GM06990 (cell line): ENCODE measurements around the gene IMPG2.

Source experiments
- DNase-seq: peaks from one replicate; pipeline ENCODE4 v3.0.0-alpha.2; 2011; ENCODE audit not compliant: insufficient read length; ENCODE audit errors: extremely low read depth
- H3K27me3 ChIP-seq: replicated peaks from 2 replicates; pipeline ENCODE4 v1.6.0; 2011; ENCODE audit warnings: low read length; ENCODE audit not compliant: control insufficient read depth, insufficient read depth
- H3K36me3 ChIP-seq: 2 replicates; pipeline ENCODE4 v1.5.1; 2011; ENCODE audit warnings: low read length; ENCODE audit not compliant: control insufficient read depth, insufficient read depth
- H3K4me3 ChIP-seq: replicated peaks from 2 replicates; pipeline ENCODE4 v1.5.1; 2011; ENCODE audit warnings: low read depth, mild to moderate bottlenecking, control low read depth, low read length
- TF ChIP-seq, protein P1 (sequence below): IDR thresholded peaks from 2 replicates; pipeline ENCODE4 v1.5.1; 2011; ENCODE audit warnings: low read length, control low read depth, mild to moderate bottlenecking, inconsistent platforms; ENCODE audit not compliant: insufficient read depth, poor library complexity, severe bottlenecking

Gene IMPG2

DNA sequence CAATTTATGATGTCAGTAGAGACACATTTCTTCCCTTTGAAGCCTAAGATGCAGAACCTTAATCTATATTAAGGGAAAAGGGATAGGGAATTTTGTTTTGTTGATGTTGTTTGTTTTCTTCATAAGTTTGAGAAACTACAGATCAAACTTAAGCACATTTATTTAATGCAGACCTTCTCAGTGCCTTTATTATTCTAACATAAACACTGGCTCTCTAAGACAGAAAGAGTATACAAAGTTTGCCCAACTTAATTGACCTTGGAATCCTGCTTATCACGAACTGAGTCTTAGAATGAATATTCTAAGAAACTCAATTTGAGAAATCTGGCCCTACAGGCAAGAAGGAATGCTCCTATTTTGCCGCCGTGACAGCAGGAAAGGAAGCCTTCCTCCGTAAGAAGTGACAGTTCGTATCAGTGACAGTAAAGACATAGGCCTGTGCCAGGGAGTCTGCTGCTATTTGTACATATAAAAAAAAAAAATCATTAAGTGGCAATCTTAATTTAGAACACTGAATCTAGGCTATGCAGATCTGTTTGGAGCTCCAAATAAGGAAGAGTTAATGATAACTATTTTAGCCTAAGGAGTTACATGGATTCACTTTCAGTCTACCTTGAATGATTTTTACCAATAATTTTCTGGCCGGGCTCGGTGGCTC lies 8.8 kb upstream of the IMPG2 start:
- no peaks in the 10 kb centered on the region for H3K27me3 ChIP-seq
- H3K4me3 ChIP-seq: no peak overlapping the region
- TF ChIP-seq, protein P1, sequence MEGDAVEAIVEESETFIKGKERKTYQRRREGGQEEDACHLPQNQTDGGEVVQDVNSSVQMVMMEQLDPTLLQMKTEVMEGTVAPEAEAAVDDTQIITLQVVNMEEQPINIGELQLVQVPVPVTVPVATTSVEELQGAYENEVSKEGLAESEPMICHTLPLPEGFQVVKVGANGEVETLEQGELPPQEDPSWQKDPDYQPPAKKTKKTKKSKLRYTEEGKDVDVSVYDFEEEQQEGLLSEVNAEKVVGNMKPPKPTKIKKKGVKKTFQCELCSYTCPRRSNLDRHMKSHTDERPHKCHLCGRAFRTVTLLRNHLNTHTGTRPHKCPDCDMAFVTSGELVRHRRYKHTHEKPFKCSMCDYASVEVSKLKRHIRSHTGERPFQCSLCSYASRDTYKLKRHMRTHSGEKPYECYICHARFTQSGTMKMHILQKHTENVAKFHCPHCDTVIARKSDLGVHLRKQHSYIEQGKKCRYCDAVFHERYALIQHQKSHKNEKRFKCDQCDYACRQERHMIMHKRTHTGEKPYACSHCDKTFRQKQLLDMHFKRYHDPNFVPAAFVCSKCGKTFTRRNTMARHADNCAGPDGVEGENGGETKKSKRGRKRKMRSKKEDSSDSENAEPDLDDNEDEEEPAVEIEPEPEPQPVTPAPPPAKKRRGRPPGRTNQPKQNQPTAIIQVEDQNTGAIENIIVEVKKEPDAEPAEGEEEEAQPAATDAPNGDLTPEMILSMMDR: no peak
- no peak for DNase-seq
- no peaks in the 10 kb centered on the region for H3K36me3 ChIP-seq

- Histone ChIP-seq H3K36me3 (no peaks in the 10 kb centered on the region), H3K4me3 (no peak overlapping the region), H3K27me3 (no peaks in the 10 kb centered on the region)
- no peak for DNase-seq
- TF ChIP-seq, protein P1: no peak
Observed at GRCh38 chr3:101325393-101326134, 5.2 kb upstream of the IMPG2 start.

DNA sequence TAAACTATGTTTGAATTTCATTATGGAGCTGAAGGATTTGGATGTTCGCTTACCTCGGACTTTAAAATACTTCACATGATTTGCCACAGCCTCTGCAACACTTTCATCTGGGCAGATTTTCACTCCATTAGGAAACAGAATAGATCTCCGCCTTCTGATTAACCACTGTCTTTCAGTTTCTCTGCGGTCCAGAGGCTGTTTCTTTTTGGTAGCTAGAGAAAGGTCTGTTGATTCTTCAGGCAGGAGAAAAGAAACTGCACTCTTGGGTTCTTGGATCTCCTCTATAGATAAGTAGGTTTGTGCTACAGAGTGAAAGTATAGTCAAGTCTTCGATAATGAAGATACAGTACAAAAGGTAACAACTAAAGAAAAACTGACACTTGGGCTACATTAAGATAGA lies 844 bp downstream of the IMPG2 start:
- no peak for DNase-seq
- H3K4me3 ChIP-seq: no peak overlapping the region
- TF ChIP-seq, protein P1: no peak
- H3K27me3 ChIP-seq: no peaks in the 10 kb centered on the region
- H3K36me3 ChIP-seq: no peaks in the 10 kb centered on the region

DNA sequence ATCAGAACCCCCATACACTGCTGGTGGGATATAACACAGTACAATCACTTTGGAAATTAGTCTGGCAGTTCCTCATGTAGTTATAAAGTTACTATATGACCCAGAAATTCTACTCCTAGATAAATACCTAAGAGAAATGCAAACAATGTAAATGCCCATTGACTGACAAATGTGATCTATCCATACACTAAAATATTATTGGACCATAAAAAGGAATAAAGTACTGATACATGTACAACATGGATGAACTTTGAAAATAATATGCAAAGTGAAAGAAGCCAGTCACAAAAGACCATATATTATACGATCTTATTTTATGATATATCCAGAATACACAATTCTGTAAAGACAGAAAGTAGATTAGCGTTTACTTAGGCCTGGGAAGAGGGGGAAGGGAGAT lies 7.8 kb downstream of the IMPG2 start:
- Histone ChIP-seq H3K4me3 (no peak overlapping the region), H3K36me3 (no peaks in the 10 kb centered on the region), H3K27me3 (no peaks in the 10 kb centered on the region)
- TF ChIP-seq, protein P1: no peak
- no peak for DNase-seq

GRCh38 chr3:101311676-101312075 lies 8.7 kb downstream of the IMPG2 start:
- no peaks in the 10 kb centered on the region for H3K36me3 ChIP-seq
- DNase-seq: no peak
- TF ChIP-seq, protein P1: no peak
- no peaks in the 10 kb centered on the region for H3K27me3 ChIP-seq
- H3K4me3 ChIP-seq: no peak overlapping the region
